Subcutaneous preadipocyte (primary cell): ENCODE results near the gene SUCLG1. TPM values are rescaled to one million over a fixed set of nuclear protein-coding genes. Genes with fewer than 3 reads are reported as not detected.

Experiments
- total RNA-seq: library from RNA; depleted of rRNA; stranded (reverse); fragments of >200 nt; gene quantifications from 2 replicates; pipeline ENCODE4 v1.2.3, GENCODE V29; 2012

SUCLG1 gene
- total RNA-seq, result 62.8 and 77.2 TPM in 2 replicates

DNA sequence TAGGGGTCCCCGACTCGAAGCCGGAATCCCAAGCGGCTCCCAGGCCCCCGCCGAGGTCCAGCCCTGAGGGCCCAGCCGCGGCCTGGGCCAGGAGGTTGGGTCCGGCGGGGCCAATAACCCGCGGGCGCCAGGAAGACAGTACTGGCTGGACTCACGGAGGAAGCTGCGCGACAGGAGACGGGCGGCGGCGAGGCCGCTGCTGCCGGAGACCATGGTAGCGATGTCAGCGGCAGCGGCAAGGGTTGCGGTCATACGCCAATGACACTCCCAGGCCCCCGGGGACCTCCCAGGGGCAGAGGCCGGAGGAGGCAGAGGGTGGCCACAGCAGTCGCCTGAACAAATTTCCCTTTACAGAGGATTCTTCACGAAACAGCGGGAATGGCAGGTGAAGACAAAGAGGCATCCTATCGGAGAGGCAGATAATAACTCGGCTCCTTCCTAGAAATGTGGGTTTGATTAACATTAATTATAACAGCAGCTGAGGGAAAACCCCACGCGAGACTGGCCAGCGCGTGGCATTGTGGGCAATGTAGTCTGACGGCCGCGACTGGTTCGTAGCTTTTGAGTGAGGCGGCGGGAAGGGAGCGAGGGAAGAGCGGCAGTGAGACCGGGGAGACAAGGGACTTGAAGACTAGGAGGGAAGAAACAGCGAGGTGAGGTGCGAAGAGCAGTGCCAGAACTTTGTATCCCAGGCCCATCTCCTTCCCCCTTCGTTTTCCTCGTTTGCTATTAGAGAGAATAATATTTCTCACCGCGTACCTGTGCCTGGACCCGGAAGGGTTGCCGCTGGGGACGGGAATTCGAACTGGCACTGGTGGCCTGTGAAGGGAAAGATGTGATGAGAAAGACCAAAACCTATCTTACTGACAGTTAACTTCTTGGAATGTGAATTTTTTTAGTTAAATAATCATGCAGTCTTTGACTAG lies at the start of gene SUCLG1:
Gene SUCLG1 (minus strand): TSS at position 263 of the 926 bp plus-strand sequence. CDS start 11 bp downstream, at position 252.

Other genes starting within 250 kb of the SUCLG1 start
- gene DNAH6, start 57.2 kb upstream of the SUCLG1 start, total RNA-seq, result under 0.01 and 0.37 TPM in 2 replicates